Measurements from ENCODE around the gene CDK5RAP1. TPM values are rescaled to one million over a fixed set of nuclear protein-coding genes. Genes with fewer than 3 reads are reported as not detected.

Gene CDK5RAP1
- total and polyA plus RNA-seq, 9 of the 15 experiments (the other 6 are each of a cell fraction or from before 2014, with no cell fraction given): 41.6 to 127 (median 58.3) TPM

GRCh38 chr20:33407796-33408195, 6.5 kb upstream of the CDK5RAP1 start (continued):
- TF ChIP-seq ZBTB40 (IDR thresholded peaks at IDR 0.05) (no peak), ZBTB40 (CRISPR knock-in tag; IDR thresholded peaks at IDR 0.05) (no peak), MAX (CRISPR knock-in tag; IDR thresholded peaks at IDR 0.05) (no peak), TEAD1 (CRISPR knock-in tag; IDR thresholded peaks at IDR 0.05) (no peak), PBX2 (CRISPR knock-in tag; IDR thresholded peaks at IDR 0.05; ENCODE audit: low read depth) (no peak), PBX2 (tag; conservative IDR thresholded peaks at IDR 0.05; ENCODE audit: low read depth) (no peak), CHAMP1 (IDR thresholded peaks at IDR 0.05) (no peak), CBFA2T2 (conservative IDR thresholded peaks at IDR 0.05) (no peak), WHSC1 (IDR thresholded peaks at IDR 0.05; ENCODE audit: low read length) (no peak)
